ENCODE data around the gene PXDN.
"Not testable (repeated sequence)": the region's sequence is repeated elsewhere in the genome, so short reads cannot be mapped to it uniquely, and the experiment has no call there.

The PXDN gene

GRCh38 chr2:1680222-1681016 lies 63.9 kb downstream of the PXDN start:
- no peak for DNase-seq

DNA sequence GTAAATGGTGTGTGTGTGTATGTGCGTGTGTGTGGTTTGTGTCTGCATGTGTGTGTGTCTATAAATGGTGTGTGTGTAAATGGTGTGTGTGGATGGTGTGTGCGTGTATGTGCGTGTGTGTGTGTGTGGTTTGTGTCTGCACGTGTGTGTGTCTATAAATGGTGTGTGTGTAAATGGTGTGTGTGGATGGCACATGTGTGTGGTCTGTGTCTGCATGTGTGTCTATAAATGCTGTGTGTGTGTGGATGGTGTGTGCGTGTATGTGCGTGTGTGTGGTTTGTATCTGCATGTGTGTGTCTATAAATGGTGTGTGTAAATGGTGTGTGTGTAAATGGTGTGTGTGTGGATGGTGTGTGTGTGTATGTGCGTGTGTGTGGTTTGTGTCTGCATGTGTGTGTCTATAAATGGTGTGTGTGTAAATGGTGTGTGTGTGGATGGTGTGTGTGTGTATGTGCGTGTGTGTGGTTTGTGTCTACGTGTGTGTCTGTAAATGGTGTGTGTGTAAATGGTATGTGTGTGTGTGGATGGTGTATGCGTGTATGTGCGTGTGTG lies 64.8 kb downstream of the PXDN start:
- not testable (repeated sequence) for DNase-seq

GRCh38 chr2:1679065-1679464 lies 65.2 kb downstream of the PXDN start:
- not testable (repeated sequence) for DNase-seq

GRCh38 chr2:1678609-1679008 lies 65.7 kb downstream of the PXDN start:
- DNase-seq = no peak

DNA sequence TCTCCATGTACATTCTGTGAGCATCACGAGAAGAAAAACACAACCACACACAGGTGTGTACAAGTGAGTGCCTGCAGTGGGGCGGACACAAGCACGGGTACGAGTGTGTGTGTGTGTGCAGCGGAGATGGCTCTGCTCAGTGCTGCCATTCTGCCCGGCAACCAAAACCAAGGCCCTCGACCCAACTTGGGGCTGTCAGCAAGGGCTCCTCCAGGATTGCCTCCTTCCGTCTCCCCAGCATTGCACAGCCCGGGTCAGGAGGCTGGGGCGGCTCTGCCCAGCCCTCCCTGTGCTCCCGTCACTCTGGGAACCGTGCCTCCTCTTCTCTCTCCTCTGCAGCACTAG lies 66.5 kb downstream of the PXDN start:
- DNase-seq = no peak

DNA sequence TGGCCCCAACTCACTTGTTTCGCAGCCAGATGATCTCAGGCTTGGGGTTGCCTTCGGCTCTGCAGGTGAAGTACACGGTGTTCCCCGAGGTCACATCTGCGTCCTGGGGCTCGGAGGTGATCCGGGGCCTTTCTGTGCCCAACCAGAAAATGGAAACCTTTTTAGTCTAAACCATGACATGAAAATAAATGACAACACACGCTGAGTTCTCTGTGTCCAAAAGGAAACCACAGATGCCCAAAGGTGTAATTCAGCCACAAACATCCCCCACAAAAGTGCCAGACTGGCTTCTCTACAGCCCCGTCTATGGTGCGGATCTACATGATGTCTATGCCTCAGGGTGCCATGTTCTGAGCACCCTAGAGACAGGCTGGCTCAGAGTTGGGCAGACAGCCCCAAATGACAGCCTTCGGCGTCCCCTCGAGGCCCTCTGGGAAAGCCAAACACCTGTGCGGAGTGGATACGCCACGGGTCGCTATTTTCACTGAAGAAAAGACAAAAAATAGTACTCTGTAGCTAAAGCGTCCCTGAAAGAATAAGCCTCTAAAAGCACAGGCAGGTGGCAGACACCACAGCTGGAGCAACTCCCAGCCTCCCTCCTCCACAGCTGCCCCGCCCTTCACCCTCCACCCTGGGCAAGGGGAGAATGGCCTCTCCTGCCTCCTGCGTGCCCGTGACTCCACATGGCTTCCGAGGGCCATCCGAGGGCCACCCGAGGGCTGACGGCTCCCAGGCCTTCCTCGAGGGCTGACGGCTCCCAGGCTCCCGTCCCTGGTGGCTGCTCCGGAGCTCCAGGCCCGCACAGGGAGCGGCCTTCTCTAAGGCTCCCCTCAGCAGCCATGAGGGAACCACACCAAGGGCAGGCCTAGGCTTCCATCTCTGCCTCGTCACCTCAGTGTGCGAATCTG lies 67.1 kb downstream of the PXDN start:
- no peak for DNase-seq

DNA sequence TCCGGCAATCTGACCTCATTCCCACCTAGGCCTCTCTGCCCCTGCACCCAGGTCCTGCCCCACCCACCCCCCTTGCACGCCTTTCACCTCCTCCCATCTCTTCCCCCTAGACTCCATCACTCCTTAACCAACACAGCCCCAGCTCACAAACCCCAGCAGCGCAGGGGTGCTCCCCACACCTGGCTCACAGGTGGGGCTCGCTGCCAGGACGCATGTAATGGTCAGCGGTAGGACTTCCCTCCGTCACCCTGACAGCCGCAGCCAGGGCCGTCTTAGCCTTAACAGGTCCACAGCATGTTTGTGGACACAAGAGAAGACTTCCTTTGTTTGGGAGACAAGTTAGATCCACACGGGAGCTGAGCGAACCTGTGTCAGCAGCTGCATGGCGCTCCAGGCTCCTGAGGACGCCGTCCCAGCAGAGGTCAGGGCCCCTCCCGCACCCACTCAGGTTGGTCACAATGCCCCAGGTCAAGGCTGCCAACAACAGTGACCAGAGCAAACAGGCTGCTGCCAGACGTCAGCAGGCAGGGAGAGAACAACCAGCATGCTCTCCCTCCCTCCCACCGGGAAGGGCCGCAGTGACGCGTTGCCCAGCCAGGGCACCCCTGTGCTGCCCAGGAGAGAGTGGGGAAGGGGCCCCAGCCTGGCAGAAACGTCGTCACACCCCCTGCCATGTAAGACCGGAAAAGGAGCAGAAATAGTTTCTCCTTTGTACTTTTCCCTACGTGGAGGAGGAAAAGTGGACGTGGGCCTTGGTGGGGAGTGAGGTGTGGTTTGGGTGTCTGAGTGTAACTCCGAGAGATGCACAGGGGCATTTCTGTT lies 68.0 kb downstream of the PXDN start:
- no peak for DNase-seq

DNA sequence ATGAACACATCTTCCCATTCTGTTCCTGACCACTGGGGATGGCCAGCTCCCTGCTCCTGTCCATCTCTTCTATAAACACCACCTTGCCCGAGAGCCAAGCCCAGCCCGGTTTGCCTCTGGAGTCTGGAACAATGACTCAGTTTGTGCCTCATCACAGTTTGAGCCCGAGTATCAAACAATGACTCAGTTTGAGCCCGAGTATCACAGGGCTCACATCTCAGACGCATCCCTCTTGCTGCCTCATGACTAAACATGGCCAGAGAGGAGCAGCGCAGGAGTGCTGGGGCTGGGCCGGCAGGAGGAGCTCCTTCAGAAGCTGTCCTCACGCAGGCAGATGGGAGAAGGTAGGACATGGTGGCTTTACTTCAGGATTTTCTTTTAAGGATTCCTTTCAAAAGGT lies 68.7 kb downstream of the PXDN start:
- no peak for DNase-seq

GRCh38 chr2:1674766-1675397 lies 69.4 kb downstream of the PXDN start:
- no peak for DNase-seq

DNA sequence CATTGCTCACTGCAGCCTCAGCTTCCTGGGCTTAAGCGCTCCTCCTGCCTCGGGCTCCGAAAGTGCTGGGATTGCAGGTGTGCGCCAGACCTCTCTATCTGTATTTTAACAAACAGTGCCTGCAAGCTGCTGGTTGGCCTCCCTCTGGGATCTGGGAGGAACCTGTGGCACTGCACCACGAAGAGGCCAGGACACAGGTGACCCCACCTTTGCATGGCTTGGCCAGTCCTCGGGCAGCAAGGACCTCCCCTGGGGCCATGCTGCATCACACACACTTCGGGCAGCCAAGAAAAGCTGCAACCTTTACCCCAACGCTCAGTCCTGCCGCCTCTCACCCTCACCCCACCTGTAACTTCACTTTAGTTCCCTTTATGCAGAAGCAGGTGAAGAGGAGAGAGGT lies 70.0 kb downstream of the PXDN start:
- no peak for DNase-seq

GRCh38 chr2:1673160-1673944 lies 71.0 kb downstream of the PXDN start:
- no peak for DNase-seq

DNA sequence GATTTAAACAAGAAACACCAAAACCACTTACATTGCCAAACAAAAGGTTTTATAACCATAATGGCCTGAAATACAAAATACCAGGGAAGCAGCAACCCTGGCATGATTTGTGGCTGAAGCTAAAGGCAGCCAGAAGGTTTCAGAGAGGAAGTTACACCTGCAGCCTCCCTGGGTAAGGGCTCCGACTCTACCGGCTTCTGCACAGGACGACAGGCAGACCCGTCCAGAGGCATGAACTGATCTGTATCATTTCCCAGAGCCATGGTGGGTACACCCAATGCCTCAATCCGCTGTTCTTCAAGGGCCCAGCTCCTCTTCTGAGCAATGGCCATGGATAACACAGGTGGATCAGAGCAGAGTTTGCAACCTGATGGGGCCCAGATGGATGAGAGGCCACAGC lies 71.6 kb downstream of the PXDN start:
- DNase-seq = no peak

GRCh38 chr2:1671916-1672315 lies 72.4 kb downstream of the PXDN start:
- no peak for DNase-seq

- DNase-seq = no peak
These were observed 73.7 kb downstream of the PXDN start for GRCh38 chr2:1670636-1671035.

DNA sequence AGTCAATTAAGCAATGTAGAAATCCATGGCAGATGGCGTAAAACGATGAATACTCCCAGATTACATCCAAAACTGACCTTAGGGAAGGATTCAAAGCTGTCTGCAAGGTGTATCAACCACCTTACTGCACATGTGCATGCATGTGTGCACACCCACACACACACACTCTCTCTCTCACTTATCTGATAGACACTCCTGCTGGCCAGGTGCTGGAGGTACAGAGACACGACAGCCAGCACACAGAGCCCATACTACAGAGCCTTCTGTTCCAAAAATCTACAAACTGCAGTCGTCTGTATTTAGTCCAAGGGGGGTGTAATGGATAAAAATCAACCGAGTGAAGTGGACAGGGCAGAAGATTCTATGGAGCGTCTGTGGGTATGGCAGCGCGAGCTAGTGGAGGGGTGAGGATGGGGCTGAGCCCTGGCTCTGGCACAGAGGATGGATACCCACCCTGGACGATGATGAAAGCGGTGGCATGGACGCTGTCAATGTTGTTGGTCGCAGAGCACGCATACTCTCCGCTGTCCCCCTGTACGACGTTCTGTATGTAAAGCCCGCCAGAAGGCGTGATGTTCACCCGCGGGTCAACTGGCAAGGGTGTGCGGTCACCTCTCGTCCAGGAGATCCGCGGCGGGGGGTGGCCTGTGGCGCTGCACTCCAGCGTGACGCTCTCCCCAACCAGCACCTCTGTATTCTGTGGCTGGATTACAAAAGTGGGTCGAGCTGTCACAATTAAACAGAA lies 78.4 kb downstream of the PXDN start:
- no peak for DNase-seq

GRCh38 chr2:1664698-1665097 lies 79.6 kb downstream of the PXDN start:
- DNase-seq = no peak

DNA sequence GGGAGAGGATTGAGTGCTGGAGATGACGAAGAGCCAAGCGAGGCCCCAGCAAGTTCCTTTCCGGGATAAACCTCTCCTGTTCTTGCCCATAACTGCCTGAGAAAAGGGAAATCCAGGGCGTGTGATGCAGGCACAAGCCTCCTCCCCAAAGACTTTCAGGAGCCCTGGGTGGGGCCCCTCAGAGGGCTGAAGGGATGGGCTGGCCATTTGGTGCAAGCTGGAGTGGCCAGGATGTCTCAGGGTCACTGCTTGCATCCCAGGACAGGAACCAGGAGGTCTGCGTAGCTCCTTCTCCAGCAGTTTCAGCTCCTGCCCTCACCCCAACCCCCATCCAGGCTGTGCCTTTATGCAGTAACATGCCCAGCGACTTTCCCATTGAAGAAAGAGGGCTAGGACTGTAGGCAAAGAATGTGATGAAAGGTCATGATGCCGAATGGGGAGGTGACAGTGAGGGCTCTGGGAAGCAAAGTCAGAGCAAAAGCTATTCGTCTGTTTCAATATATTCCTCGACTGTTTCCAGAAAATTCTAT lies 80.2 kb downstream of the PXDN start:
- no peak for DNase-seq

DNA sequence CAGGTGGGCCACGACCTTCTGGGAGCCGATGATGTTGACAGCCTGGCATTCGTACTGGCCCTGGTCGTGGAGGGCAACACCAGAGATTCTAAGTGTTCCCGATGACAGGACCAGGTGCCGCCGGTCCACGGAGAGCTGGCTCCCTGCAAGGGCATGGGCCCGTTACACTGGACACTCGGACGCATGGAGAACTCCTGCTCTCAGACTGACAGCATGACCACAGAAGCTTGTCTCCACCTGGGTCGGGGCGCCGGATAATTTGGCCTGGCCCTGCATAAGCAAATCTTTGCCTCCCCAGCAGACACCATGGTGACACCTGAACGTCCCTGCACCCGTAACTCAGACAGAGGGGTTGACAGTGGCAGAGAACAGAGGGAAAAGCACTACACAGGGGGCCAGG lies 80.7 kb downstream of the PXDN start:
- DNase-seq = no peak

DNA sequence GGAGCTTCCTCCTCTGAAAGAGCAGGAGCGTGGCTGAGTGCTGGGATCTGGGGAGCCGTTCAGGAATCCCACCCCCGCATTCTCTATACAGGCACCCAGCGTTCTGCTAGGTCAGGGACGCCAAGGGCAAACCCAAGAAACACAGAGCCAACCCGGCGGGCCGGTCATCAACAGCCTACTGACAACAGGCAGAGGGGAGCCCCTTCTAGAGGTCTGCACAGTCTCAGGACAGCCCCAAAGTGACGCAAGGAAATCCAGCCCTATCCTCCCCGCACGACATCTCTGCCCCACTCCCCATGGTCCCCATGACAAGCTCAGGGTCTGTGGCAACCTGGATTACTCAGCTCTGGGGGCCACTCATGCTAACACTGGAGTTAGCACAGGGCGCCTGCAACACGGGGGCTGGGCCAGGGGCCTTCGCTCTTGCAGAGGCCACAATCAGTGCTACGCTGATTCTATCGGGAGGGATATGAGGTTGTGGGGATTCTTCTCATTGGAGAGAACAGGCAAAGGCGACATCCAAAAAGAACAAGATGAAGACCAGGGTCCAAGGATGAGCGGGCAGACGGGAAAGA lies 81.6 kb downstream of the PXDN start:
- DNase-seq = no peak

GRCh38 chr2:1661891-1662605 lies 82.3 kb downstream of the PXDN start:
- no peak for DNase-seq

Measured in inflammatory macrophage treated with lipopolysaccharide for 1 hour (primary cell).